ENCODE results near the gene CAMTA1.

The CAMTA1 gene

GRCh38 chr1:7008975-7009740, 223.9 kb downstream of the CAMTA1 start:
- H3K27me3 ChIP-seq (ENCODE audit: low read length), result 0 out of 2 replicates have a peak, but pooled peaks cover under 1% of the 10 kb centered on the region

GRCh38 chr1:7009741-7010525, 224.7 kb downstream of the CAMTA1 start:
- Histone ChIP-seq H3K9ac (ENCODE audit: low read length) (no peak overlapping the region), H3K4me3 (ENCODE audit: insufficient read depth, low read length, poor library complexity, severe bottlenecking) (no peak overlapping the region), H3K9me3 (ENCODE audit: insufficient read depth, low read length) (no peaks in the 10 kb centered on the region), H3K4me2 (ENCODE audit: low read depth, low read length, poor library complexity, severe bottlenecking) (no peak overlapping the region), H3K36me3 (ENCODE audit: low read length) (no peaks in the 10 kb centered on the region), H3K27ac (ENCODE audit: low read depth, low read length) (no peak overlapping the region), H2AFZ (ENCODE audit: low read depth, low read length, severe bottlenecking) (no peak overlapping the region), H3K79me2 (ENCODE audit: insufficient read depth, low read length) (no peaks in the 10 kb centered on the region), H3K27me3 (ENCODE audit: low read length) (no peaks in the 10 kb centered on the region), H3K9me2 (replicated peaks; ENCODE audit: insufficient read depth, low read length) (no peaks in the 10 kb centered on the region), H3F3A (ENCODE audit: insufficient read depth) (no peaks in the 10 kb centered on the region), H4K20me1 (ENCODE audit: low read depth, low read length) (no peaks in the 10 kb centered on the region)
- TF ChIP-seq CTCF (IDR thresholded peaks at IDR 0.05; ENCODE audit: insufficient read depth, low read length, poor library complexity, severe bottlenecking), result no peak
- no peak for TF ChIP-seq EZH2phosphoT487 (conservative IDR thresholded peaks at IDR 0.05; ENCODE audit: low read length)

More at GRCh38 chr1:7008975-7009740, 223.9 kb downstream of the CAMTA1 start:
- Histone ChIP-seq H4K20me1 (ENCODE audit: low read depth, low read length) (no peaks in the 10 kb centered on the region), H3K79me2 (ENCODE audit: insufficient read depth, low read length) (no peaks in the 10 kb centered on the region), H3F3A (ENCODE audit: insufficient read depth) (no peaks in the 10 kb centered on the region), H3K9me3 (ENCODE audit: insufficient read depth, low read length) (no peaks in the 10 kb centered on the region), H3K9ac (ENCODE audit: low read length) (no peak overlapping the region), H2AFZ (ENCODE audit: low read depth, low read length, severe bottlenecking) (no peak overlapping the region), H3K4me3 (ENCODE audit: insufficient read depth, low read length, poor library complexity, severe bottlenecking) (no peak overlapping the region), H3K36me3 (ENCODE audit: low read length) (no peaks in the 10 kb centered on the region), H3K27ac (ENCODE audit: low read depth, low read length) (no peak overlapping the region), H3K9me2 (replicated peaks; ENCODE audit: insufficient read depth, low read length) (no peaks in the 10 kb centered on the region), H3K4me2 (ENCODE audit: low read depth, low read length, poor library complexity, severe bottlenecking) (no peak overlapping the region)
- no peak for TF ChIP-seq CTCF (IDR thresholded peaks at IDR 0.05; ENCODE audit: insufficient read depth, low read length, poor library complexity, severe bottlenecking)
- TF ChIP-seq EZH2phosphoT487 (conservative IDR thresholded peaks at IDR 0.05; ENCODE audit: low read length), result no peak

GRCh38 chr1:7010534-7011200, 225.4 kb downstream of the CAMTA1 start:
- H3K4me3 ChIP-seq (ENCODE audit: insufficient read depth, low read length, poor library complexity, severe bottlenecking), result no peak overlapping the region
- H3K9me3 ChIP-seq (ENCODE audit: insufficient read depth, low read length), result no peaks in the 10 kb centered on the region
- H3K79me2 ChIP-seq (ENCODE audit: insufficient read depth, low read length), result no peaks in the 10 kb centered on the region
- H3K9me2 ChIP-seq (replicated peaks; ENCODE audit: insufficient read depth, low read length), result no peaks in the 10 kb centered on the region
- TF ChIP-seq EZH2phosphoT487 (conservative IDR thresholded peaks at IDR 0.05; ENCODE audit: low read length) (no peak), CTCF (IDR thresholded peaks at IDR 0.05; ENCODE audit: insufficient read depth, low read length, poor library complexity, severe bottlenecking) (no peak)
- H3K36me3 ChIP-seq (ENCODE audit: low read length), result no peaks in the 10 kb centered on the region
- H2AFZ ChIP-seq (ENCODE audit: low read depth, low read length, severe bottlenecking), result no peak overlapping the region
- no peak overlapping the region for H3K27ac ChIP-seq (ENCODE audit: low read depth, low read length)
- H3F3A ChIP-seq (ENCODE audit: insufficient read depth), result no peaks in the 10 kb centered on the region
- H4K20me1 ChIP-seq (ENCODE audit: low read depth, low read length), result no peaks in the 10 kb centered on the region
- no peak overlapping the region for H3K9ac ChIP-seq (ENCODE audit: low read length)
- H3K4me2 ChIP-seq (ENCODE audit: low read depth, low read length, poor library complexity, severe bottlenecking), result no peak overlapping the region
- H3K27me3 ChIP-seq (ENCODE audit: low read length), result no peaks in the 10 kb centered on the region

Measured in SU-DHL-6 (cell line).